HG02870 (cell line): ENCODE measurements around the gene DCDC2B.

Experiments used
- ATAC-seq: cut with Tn5 transposase; IDR thresholded peaks from one replicate; pipeline ENCODE4 v1.9.1; 2021; ENCODE audit warnings: mild to moderate bottlenecking, moderate library complexity; ENCODE audit not compliant: unreplicated experiment

DCDC2B gene

DNA sequence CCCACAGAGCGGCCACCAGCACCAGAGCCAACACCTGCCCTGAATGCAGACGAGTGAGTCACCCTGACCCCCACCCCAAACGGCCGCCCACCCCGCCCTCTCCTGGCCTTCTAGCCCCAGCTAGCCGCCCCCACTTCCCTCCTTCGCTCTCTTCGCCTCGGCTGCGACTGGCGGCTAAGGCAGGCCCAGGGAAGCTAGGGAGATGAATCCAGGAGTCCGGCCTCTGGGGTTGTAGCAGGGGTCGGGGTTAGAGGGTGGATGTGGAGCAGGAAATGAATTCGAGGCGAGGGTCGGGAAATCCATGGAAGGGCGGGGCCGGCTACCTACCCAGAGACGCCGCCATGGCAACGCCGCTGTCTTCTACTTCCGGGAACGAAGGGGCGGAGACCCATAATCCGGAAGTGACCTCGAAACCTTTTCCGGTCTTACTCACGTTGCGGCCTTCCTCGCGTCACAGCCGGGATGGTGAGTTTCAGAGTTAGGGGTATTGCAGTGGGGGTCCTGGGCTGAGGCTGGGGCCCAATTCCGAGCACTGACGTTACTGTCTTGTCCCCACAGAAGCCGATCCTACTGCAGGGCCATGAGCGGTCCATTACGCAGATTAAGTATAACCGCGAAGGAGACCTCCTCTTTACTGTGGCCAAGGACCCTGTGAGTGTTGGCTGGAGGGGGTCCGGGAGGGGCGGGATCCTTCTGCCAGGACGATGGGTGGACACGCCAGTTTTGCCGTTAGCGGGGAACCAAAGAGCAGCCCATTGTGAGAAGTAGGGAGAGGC lies 13.3 kb downstream of the DCDC2B start, which contains the start of the genes EIF3I and TMEM234:
Gene EIF3I (plus strand): TSS at position 428 of the 776 bp plus-strand sequence. CDS start 35 bp downstream, at position 463.
Gene TMEM234 (minus strand): TSS at position 374 of the 776 bp plus-strand sequence. CDS start 31 bp downstream, at position 343.
- peak; percentile 94 for ATAC-seq

DNA sequence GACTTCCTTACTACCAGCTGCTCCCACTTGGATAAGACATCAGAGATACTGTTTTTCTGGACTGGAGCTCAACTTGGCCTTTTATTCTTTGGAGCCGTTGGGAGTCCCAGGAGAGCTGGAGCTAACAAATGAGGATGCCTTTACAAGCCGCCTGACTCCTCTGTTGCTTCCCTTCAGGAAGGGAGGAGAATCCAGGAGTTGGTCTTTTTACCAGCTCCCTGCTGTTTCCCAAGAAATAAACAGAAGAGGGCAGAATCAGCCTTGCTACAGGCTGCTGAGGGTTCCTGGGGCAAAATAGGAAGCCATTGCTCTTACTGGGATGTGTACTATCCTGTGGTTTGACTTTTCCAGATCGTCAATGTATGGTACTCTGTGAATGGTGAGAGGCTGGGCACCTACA lies 14.8 kb downstream of the DCDC2B start:
- no peak for ATAC-seq

- ATAC-seq: no peak
Measured at GRCh38 chr1:32224285-32224684, 15.4 kb downstream of the DCDC2B start.

DNA sequence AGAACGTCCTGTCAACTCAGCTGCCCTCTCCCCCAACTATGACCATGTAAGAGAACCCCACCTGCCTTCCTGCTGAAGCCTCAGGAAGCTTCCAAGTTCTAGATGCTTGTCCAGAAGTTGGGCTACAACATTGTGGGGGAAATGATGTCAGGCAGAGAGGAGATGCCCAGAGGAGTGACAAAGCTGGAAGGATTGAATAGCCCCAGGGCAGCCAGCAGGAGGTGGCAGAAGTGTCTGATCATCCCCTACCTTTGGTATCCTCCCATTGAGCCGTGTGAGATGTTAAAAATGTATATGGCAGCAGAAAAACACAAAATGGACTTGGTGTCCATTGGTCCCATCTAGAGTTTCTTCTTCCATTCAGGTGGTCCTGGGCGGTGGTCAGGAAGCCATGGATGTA lies 19.9 kb downstream of the DCDC2B start:
- no peak for ATAC-seq

- no peak for ATAC-seq
Measured at GRCh38 chr1:32231843-32232432, 23.0 kb downstream of the DCDC2B start.

- no peak for ATAC-seq
Measured at GRCh38 chr1:32232558-32233304, 23.8 kb downstream of the DCDC2B start.

DNA sequence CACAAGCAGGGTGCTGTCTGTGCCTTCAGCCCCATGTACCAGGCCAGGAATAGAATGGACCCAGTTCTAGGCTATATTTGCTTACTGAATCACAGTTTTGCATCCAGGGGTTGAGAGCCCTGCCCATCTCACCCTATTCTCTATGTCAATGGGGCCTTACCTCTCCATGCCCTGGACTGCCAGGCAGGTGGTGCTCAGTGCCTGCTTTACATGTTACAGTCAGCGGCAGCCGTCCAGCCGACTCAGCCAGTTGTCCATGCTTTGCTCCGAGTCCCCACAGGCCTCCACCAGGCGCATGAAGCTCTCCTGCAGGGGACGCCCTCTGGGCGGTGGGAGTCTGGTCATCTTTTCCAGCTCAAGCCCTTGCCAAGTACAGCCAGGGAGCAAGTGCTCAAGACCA lies 25.9 kb downstream of the DCDC2B start:
- ATAC-seq: no peak

DNA sequence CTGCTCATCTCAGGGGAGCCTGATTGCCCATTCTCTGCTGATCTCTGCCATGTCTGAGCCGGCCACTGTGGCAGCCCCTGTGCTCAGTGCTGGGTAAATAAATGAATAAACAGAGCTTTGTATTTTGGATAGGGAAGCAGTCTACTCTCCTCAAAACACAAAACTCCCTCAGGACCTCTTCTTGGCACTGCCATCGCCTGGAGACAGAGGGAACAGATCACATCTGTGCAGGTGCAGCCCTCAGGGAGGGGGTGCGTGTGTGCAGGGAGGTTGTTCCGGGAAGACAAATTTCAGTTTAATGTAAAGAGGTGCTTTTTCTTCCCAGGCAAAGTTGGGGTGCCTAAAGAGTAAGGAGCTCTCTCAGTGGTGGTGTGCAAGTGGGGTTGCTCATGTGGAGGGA lies 30.4 kb downstream of the DCDC2B start:
- no peak for ATAC-seq

GRCh38 chr1:32239790-32240139 lies 30.9 kb downstream of the DCDC2B start:
- ATAC-seq: no peak

- ATAC-seq: no peak
Measured at GRCh38 chr1:32240140-32240951, 31.5 kb downstream of the DCDC2B start.

DNA sequence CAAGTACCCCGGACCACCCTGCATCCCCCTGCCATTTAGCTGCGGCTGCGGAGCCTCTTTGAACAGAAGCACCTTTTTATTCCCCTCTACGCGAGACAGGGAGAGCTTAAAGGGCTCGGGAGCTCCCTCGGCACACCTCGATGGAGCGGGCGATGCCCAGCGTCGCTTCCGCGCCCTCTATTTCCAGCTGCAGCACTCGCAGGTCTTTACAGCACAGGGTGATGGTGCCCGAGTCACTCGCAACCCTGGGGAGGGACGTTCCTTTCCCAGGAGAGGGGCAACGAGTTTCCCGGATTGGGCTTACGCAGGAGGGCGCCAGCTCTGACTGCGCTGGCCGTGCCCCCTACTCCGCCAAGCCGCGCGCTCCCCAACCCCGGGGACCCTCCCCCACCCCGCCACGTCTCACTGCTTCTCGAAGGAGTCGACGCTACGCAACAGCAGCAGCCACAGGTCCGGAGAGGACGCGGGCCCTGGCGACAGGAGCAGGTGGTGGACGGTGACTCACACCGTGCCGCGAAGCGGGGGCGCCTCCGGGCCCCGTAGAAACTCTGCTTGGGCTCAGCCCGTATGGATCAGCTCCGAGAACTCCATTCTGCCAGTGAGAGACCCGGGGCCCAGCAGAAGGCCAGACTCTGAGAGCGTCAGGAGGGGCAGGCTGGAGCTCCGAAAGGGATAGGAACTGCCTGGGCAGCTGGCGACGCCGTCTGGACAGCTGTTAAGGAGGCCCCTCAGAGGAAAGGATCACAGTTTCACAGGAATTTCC lies 32.3 kb downstream of the DCDC2B start:
- ATAC-seq: no peak

GRCh38 chr1:32242341-32242851 lies 33.5 kb downstream of the DCDC2B start:
- ATAC-seq: no peak

DNA sequence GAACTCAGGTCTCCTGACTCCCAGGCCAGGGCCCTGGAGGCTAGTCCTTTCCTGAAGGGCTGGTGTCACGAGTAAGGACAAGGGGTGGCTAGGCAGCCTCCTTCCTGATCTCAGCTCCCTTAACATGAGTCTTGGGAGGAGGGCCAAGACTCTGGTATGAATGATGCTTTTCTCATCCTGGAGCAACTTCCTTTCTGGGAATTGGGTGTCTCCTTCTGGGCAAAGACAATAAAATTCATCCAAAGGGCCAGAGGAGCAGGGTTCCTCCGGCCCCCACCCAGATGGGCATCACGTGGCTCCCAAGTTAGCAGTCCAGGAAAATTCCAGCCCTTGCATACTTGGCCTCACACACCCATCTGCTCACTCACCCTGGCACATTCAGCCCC lies 38.0 kb downstream of the DCDC2B start, which contains the start of gene FAM167B:
Gene FAM167B (plus strand): TSS at position 335 of the 386 bp plus-strand sequence. CDS start 200 bp downstream, outside the sequence.
- no peak for ATAC-seq

GRCh38 chr1:32247452-32247851 lies 38.6 kb downstream of the DCDC2B start:
- ATAC-seq: no peak

- ATAC-seq: no peak
Measured at GRCh38 chr1:32247983-32248889, 39.3 kb downstream of the DCDC2B start.

DNA sequence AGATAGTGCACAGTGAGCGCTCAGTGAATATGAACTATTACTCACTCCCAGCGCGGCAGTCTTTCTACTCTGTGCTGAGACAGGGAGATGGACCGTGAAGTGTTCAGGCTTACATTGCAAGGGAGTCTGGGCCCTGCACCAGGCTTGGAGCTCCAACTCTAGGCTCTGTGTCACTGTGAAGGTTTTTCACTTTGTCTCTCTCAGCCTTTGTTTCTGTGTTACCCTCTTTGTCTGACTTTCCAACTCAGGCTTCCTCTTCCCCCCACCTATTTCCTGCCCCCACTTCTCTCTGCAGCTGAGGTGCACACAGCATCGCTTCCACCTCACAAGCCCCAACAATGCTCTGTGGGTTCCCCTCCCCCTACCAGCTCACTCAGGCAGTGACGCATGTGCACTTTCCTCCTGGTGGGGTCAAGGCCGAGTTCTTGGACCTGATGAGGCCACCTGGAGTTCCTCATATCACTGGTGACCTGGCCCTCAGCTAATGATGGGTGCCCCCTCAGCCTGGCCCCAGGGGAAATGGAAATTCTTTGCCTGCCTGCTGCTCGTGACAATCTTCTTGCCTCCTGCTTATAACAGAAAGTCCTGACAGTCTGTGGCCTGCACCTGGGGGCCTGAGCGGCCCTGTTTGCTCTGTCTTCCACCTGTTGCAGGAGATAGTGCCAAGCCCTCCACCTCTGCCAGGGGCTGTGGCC lies 41.1 kb downstream of the DCDC2B start:
- ATAC-seq: peak; percentile 67

DNA sequence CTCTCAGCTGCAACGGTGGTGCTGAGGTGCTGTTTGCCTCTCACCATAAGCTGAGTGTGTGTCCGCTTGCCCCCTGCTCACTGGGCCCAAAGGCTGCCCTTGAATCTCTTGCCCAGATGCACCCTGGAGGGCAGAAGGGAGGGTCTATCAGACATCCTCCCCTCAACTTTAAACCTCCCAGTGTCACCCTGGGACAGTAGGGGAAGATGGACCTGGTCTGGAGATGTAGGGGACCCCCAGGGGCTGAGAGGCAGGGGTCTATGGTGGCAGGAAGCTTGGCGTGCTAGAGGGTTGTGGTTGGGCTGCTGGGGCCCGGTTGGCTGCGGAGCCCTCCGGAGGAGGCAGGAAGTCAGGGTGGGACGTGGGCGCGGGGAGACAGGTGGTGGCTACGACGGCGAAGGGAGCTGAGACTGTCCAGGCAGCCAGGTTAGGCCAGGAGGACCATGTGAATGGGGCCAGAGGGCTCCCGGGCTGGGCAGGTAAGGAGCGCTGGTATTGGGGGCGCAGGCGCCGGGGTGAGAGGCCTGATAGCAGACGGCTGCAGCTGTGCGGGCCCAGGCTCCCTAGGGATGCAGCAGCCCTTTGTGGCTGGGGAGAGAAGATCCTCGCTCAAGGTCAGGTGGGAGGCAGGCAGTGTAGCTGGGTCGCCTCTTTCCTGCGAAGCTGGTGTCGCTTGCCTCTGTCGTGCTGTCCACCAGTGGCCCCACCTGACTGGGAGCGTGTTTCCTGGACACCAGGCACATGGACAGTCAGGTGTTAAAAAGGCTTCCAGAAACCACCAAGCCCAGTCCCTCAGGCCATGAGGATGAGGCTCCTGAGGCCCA lies 42.2 kb downstream of the DCDC2B start, which contains the start of gene LCK:
Gene LCK (plus strand): TSS at position 373 of the 824 bp plus-strand sequence. CDS start 23,065 bp downstream, outside the sequence.
- no peak for ATAC-seq
